Colon (tissue), 2 donors: ENCODE measurements around the gene AP1M1.

ENCODE experiments used
- FAIRE-seq: peaks from 2 replicates; lab custom pipeline; 2012; peaks lifted over from hg19 to GRCh38; lab: Jason Lieb, UNC
- donor health status: control.
- donor health status: control.

Gene AP1M1

DNA sequence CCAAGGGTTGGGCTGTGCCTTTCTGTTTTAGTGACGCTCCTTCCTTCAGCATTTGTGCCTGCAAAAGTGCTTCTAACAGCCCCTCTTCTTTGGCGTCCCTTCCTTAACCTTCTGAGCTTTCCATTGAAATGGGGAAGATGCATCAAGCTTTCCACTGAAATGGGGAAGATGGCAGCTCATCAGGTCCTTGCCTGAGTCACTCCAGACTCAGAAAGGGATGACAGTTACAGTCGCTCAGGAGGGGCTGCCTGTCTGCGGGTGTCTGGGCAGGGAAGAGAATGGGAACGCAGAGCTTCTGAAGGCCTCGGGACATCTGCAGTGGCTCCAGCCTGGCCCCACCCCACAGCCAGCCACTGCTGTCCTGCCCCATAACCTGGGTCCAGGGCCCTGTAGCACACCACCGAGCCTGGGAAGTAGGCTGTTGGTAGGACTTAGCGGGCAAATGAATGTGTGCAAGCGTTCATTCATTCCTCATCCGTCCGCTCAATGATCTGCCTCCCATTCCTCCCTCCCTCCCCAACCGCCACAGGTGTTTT, 9.8 kb downstream of the AP1M1 start:
- FAIRE-seq, result no peak

DNA sequence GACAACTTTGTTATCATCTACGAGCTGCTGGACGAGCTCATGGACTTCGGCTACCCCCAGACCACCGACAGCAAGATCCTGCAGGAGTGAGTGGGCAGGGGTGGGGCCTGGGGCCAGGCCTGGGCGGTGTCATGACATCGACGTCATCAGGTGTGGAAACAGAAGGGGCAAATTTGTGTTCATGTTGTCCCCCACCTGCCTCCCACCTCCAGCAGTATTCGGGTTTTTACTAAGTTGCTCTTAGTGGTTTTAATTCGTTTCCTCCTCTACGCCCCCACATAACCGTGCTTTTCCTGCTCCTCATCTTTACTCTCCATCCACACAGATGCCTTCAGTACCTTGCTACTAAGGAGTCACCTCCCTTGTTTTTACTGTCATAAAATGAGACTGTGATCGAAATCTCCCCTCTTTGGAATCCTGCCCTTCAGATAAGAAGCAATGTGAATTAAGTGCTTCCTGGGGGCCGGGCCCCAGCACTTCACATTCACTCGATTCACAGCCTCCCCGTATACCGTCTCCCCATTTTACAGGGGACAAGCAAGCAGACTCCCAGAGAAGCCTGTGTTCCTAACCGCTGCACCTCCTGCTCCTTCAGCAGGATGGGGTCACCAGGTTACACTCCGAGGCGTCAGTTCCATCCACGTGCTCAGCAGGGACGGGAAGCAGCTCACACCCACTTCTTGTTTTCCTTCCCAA, 10.5 kb downstream of the AP1M1 start:
- FAIRE-seq, result no peak

DNA sequence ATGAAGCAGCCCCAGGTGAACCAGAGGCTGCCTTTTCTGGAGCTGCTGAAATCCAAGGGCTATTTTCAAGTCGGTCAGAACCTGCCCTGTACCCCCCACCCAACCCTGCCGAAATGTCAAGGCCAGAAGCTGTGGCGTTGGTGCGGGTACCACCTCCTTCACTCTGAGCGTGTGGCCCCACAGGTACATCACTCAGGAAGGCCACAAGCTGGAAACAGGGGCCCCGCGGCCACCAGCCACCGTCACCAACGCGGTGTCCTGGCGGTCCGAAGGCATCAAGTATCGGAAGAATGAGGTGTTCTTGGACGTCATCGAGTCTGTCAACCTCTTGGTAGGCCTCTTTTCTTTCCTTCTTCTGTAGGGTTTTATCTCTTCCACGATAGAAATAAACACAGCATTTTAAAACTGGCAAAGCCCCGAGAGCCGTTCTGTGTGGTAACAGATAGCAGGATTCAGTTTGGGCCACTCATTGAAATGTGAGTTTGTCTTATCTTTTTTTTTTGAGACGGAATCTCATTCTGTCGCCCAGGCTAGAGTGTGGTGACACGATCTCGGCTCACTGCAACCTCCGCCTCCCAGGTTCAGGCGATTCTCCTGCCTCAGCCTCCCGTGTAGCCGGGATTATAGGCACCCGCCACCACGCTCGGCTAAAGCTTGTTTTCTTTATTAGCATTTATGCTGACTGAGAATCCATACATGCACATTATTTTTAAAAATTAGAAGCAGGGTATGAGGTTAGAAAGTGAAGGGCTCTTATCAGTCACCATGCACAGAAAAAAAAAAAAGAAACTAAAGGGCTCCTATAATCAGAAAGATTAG, 11.3 kb downstream of the AP1M1 start:
- no peak for FAIRE-seq

DNA sequence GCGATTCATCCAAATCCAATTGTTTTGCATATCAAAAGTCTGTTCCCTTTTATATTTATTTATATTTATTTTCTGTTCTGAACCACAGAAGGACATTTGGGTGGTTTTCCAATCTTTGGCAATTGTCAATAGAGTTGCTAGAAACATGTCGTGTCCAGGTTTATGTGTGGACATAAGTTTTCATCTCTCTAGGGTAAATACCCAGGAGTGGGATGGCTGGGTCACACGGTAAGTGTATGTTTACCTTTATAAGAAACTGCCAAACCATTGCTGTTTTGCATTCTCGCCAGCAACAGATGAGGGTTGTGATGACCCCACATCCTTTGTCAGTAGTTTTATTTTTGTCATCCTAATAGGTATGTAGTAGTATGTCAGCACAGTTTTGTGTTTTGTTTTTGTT, 12.5 kb downstream of the AP1M1 start:
- FAIRE-seq, result no peak

DNA sequence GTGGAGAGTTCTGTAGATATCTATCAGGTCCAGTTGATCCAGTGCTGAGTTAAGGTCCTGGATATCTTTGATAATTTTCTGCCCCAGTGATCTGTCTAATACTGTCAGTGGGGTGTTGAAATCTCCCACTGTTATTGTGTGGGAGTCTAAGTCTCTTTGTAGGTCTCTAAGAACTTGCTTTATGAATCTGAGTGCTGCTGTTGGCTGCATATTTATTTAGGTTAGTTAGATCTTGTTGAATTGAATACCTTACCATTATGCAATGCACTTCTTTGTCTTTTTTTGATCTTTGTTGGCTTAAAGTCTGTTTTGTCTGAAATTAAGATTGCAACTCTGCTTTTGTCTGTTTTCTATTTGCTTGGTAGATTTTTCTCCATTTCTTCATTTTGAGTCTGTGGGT, 15.4 kb downstream of the AP1M1 start:
- no peak for FAIRE-seq

DNA sequence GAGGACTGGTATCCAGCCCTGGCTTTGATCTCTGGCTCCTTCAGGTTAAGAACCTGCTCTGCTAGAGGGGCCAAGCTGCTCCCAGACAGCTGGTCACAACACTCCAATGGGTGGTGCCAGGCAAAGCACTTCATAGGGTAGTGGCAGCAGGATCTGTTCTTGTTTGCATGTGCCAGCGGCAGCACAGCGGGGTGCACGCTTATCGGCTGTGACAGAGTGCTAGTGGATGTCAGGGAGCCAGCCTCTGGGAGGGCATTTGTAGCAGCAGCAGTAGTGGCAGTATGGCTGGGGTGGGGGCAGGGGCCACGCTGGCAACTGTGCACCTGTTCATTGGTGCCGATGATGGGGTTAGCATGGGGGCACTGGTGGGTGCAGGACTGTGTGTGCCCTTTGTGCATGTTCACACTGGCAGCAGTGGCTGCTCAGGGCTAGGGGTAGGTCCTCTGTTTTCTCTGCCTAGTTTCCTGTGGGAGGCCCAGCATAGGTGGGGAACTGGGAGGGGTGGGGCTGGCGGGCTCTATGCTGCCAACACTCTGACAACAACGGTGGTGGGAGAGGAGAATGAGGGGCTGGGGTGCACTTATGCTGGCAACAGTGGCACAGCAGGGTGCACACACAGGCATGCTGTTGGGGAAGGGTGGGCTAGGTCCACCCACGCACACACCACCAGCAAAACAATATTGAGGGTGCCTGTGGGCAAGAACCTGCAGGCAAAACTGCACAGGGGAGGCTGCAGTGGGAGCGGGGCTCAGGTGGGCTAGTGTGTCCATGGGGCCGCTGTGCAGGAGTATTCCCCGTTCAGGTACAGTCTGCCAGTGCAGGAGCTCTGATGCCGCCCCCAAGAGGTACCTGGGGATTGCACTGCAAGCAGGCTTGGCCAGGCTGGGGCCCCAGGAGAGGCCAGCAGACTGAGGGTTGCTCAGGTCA, 19.3 kb downstream of the AP1M1 start:
- FAIRE-seq, result no peak

DNA sequence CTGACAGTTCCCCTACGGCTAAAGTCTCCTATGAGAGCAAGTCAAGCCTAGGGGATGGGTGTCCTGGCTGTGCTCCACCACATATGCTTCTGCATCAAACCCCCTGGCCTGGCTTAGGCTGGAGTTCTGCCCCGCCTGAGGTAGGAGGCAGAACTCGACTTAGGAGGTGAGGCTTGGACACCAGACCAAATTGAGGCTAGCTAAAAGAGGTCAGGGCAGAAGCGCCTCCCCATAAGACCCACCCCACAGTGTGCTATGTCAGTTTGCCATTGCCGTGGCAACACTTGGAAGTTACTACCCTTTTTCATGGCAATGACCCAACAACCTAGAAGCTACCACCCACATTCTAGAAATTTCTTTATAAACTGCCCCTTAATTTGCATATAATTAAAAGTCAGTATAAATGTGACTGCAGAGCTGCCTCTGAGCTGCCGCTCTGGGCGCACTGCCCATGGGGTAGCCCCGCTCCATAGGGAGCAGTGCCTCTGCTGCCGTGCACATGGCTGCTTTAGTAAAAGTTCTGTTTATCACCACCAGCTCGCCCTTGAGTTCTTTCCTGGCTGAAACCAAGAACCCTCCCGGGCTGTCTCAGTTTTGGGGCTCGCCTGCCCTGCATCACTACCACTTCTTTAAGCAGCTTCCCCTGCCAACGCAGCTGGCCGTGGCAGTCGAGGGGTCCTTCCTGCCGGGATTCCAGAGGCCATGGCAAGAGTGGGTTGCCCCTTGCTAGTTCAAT, 20.2 kb downstream of the AP1M1 start:
- no peak for FAIRE-seq

DNA sequence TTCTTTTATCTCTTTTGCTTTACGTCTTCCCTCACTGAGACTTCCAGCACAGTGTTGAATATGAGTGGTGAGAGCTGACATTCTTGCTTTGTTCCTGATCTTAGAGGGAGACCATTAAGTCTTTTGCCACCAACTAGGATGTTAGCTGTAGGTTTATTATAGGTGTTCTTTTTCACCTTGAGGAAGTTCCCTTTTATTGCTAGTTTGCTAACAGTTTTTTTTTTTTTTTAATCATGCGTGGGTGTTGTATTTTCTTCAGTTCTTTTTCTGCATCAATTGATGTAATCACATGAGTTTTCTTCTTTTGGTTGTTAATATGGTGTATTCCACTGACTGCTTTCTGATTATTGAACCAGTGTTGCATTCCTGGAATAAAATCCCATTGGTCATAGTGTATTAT, 21.1 kb downstream of the AP1M1 start:
- no peak for FAIRE-seq

DNA sequence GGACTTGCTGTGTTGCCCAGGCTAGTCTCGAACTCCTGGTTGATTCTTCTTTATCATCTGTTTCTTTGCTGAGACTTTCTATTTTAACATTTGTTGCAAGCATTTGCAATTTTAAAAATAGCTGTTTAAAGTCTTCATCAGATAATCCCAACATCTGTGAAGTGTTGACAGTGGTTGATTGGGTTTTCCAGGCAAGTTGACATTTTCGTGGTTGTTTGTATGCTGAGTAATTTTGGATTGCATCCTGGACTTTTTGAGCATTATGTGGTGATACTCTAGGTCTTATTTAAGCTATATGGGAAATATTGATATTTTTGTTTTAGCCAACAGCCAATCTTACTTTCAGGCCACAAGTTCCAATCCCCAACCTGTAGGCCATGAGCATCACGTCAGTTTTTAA, 25.1 kb downstream of the AP1M1 start:
- FAIRE-seq, result no peak

DNA sequence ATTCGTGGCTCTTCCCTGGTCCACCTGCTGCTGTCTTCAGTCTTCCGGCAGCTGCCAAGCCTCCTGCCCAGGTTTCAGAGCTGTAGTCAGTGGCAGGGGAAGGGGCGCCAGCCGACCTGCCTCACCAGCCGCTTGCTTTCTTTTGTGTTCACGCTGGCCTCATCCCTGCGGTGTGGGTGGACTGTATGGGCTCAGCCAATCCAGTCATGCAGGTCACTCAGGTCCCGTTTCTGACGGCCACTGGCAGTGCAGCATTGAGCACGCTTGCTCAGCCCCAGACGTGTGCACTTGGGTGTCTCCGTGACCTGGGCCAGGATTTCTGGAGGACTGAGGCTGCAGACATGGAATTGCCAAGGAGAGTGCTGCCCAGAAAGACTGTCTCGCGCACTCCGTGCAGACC, 26.0 kb downstream of the AP1M1 start:
- no peak for FAIRE-seq

DNA sequence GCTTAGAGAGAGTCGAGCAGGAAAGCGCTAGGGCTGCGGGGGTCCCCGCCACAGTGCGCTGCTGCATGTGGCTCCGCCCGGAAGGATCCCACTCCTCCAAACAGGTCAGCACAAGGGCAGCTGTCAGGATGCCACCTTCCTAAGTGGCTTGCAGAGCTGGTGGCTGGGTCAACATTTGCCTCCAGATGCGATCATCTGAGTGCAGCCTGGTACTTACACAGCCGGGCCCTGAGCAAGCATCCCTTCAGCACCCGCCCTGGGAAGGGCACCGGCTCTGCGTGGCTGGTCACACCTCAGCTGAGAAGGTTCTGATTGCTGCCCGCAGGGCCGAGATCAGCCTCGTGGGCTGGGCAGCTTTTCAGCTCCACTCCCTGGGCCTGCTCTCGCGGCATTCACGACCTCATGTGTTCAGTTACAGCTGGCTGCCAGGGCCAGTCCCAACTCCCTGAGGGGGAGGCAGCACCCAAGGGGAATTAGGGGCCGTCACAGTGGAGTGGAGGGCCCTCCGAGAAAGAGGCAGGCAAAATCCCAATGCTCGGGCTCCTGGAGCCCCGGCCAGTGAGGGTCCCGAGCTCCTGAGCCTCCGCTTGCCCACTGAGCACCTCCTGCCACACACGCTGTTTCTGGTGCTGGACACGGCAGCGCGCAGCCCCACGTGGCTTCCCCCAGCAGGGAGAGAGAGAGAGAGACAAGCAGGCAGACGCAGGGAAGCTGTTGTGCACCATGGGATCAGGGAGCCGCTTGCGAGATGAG, 26.8 kb downstream of the AP1M1 start:
- FAIRE-seq, result no peak

DNA sequence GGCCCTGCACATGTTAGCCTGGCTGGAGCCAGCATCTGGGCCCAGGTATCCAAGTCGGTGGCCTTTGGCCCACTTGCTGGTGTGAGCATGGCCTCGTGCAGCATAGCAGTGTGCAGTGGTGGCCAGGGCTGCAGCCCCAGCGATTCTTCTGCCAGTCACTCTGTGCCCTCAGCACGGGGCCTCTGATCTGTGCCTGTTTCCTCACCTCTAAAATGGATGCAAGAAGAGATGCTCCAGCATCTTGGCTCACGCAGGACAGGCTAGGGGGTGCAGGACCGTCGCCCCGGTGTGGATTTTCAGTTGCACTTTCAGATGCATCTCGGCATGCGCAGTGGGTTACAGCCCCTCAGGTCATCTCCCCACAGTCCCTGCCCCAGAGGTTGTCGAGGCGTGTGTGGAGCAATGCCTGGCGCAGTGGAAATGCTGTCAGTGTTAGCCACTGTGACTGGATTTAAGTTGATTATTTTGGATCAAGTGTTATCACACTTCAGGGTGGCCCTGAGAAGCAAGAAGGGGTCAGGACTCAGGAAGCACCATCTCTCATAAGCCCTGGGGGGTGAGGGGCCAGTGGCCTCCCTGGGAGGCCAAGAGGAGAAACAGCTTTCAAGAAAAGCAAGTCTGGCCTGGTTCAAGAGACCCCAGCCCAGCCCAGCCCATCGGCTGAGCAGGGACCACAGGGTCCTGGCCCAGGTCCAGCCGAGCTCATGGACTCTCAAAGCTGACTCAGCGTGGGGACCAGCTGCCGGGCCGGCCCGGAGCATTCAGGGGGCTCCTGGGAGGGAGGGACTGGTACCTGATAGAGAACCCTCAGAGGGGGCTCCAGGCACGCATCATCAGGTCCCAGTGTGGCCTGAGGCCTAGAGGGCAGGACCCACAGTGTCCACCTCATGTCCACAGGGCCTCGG, 27.8 kb downstream of the AP1M1 start:
- FAIRE-seq, result no peak

DNA sequence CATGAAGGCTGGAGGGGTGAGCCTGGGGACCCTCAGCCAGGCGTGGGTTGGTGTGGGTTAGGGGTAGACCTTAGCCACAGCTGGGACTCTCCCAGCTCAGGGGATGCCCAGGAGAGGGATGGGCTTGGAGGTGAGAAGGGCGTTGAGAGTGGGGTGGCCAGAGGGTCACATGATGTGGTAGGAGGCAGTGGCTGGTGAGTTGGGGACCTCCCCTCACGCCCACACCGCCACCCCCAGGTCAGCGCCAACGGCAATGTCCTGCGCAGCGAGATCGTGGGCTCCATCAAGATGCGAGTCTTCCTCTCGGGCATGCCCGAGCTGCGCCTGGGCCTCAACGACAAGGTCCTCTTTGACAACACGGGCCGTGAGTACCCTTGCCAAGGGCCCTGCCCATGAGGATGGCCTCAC, 28.5 kb downstream of the AP1M1 start:
- no peak for FAIRE-seq

DNA sequence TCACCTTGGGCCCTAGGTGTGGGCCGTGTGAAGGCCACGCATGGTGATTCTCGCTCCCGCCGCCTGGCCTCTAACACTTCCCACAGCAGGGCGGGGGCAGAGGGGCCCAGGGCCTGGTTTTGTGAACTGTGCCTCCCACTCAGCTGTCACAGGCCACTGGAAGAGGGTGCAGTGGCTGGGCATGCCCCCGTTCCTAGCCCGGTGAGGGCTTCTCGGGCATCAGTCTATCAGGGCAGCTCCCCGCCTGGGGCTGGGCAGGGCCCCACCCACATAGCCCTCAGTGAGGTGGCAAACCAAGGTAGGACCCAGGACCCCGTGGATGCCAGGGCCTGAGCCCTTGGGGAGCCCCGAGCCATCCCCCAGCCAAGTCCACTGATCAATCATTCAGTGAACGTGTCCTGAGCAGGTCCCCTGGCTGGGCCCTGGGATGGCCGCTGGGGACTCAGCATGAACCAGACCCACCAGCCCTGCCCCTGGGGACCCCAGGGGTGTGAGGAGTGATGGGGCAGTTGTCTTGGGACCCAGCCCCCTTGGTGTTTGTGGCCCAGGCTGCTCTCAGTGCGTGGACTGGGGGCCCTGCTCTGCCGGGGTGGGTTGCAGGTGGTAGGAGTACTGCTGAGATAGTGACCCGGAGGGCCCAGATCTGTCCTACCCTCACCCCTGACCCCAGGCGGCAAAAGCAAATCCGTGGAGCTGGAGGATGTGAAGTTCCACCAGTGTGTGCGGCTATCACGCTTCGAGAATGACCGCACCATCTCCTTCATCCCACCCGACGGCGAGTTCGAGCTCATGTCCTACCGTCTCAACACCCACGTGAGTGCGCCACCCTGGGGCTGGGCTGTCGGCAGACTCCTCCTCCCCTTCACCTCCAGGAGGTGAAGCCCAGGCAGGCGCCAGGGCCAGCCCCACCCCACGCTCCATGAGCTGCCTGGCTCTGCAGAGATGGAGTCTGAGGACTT, 29.4 kb downstream of the AP1M1 start:
- no peak for FAIRE-seq

DNA sequence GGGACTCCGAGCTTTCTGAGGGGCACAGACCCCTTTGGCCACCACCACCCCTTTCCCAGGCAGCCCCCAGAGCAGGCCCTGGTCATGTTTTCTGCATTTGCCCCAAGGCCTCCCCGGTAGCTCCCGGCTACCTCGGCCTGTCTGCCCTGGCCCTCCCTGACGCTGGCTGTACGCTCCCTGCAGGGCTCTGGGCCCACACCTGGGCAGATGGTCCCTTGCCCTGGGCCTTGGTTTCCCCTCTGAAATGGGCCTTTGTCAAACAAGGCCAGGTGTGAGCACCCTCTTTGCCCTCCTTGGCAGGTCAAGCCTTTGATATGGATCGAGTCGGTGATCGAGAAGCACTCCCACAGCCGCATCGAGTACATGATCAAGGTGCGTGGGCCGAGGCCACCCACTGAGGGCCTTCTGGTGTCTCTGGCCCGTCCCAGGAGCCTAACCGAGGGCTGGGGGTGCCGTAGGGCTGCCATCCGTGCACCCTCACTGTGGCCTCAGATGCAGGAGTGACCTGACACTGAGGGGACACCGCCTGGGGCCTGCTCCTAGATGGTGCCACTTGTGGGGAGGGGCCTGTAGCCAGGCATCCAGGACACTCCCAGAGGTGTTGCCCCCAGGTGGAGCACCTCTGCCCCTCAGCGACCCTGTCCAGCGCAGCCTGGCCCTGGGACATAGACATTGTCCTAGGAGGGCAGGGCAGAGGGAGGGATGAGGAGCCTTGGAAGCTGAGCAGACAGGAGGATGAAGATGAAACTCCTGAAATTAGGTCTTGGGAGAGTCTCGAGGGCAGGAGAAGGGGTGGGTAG, 30.3 kb downstream of the AP1M1 start:
- no peak for FAIRE-seq

DNA sequence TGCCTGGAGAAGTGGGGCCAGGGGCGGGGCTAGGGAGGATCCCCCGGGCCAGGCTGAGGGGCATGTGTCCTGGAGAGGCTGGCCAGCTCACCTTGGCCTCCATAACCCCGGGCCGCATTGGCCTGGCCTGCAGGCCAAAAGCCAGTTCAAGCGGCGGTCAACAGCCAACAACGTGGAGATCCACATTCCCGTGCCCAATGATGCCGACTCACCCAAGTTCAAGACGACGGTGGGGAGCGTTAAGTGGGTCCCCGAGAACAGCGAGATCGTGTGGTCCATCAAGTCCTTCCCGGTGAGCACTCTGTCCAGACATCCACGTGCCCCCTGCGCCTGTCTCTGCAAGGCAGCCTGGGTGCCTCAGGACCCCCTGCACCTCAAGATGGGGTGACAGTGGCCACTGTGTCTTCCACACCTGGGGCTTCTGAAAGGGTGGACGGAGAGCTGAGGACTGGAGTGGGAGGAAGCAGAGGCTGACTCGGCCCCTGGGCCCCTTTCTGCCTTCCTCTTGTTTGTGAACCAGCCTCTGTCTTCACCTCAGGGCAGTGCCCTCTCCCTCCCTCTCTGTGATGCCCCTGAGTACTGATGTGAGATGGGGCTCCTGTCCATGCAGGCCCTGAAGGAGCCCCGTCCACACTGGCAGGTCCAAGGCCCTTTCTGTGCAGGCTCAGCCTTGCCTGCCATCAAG, 31.1 kb downstream of the AP1M1 start:
- FAIRE-seq, result no peak

DNA sequence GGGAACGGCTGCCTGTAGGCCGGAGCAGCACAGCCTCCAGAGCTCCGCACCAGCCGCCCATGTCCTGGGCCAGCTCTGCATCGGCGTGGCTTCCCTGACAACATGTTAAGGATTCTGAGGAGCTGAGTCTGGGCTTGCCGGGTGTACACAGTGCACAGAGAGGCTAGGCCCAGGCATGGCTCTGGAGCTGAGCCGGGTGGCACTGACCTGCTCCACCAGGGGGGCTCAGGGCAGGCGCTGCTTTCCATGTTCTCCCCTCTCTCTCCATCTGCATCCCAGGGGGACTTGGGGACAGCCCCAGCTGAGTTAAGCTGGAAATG, 31.6 kb downstream of the AP1M1 start:
- FAIRE-seq, result no peak
